DMS114 treated with DMSO at 0.1 percent for 48 hours (cell line): ENCODE results near the gene GLP1R.

Source experiments
- DNase-seq: peaks from one replicate; lab custom pipeline; 2025; ENCODE audit not compliant: unreplicated experiment; lab: John Stamatoyannopoulos, UW

Gene GLP1R

GRCh38 chr6:39085129-39085797 is 36.7 kb downstream of the GLP1R start:
- no peak for DNase-seq

GRCh38 chr6:39086294-39086693 is 37.7 kb downstream of the GLP1R start:
- no peak for DNase-seq

- DNase-seq: no peak
Measured at GRCh38 chr6:39086711-39087110, 38.1 kb downstream of the GLP1R start.

- no peak for DNase-seq
Measured at GRCh38 chr6:39087197-39087596, 38.6 kb downstream of the GLP1R start.

- DNase-seq: no peak
Measured at GRCh38 chr6:39088331-39088730, 39.8 kb downstream of the GLP1R start.

GRCh38 chr6:39090036-39090435 is 41.5 kb downstream of the GLP1R start:
- DNase-seq: no peak

- no peak for DNase-seq
Measured at GRCh38 chr6:39091220-39091619, 42.6 kb downstream of the GLP1R start.

- DNase-seq: peak; percentile 52
Measured at GRCh38 chr6:39092124-39092523, 43.5 kb downstream of the GLP1R start.

GRCh38 chr6:39093149-39093708 is 44.6 kb downstream of the GLP1R start:
- DNase-seq: no peak

- DNase-seq: no peak
Measured at GRCh38 chr6:39095578-39095977, 47.0 kb downstream of the GLP1R start.

GRCh38 chr6:39100358-39100757 is 51.8 kb downstream of the GLP1R start:
- DNase-seq: no peak

- DNase-seq: no peak
Measured at GRCh38 chr6:39102071-39102820, 53.7 kb downstream of the GLP1R start.

- DNase-seq: no peak
Measured at GRCh38 chr6:39102821-39103136, 54.2 kb downstream of the GLP1R start.

- no peak for DNase-seq
Measured at GRCh38 chr6:39104528-39104927, 55.9 kb downstream of the GLP1R start.

GRCh38 chr6:39107034-39107433 is 58.5 kb downstream of the GLP1R start:
- no peak for DNase-seq

- DNase-seq: no peak
Measured at GRCh38 chr6:39107641-39108040, 59.1 kb downstream of the GLP1R start.

- no peak for DNase-seq
Measured at GRCh38 chr6:39108041-39108839, 59.7 kb downstream of the GLP1R start.

- no peak for DNase-seq
Measured at GRCh38 chr6:39111280-39111679, 62.7 kb downstream of the GLP1R start.

- DNase-seq: no peak
Measured at GRCh38 chr6:39113788-39114187, 65.2 kb downstream of the GLP1R start.

GRCh38 chr6:39114388-39114703 is 65.8 kb downstream of the GLP1R start:
- DNase-seq: no peak

- DNase-seq: peak; percentile 95
Measured at GRCh38 chr6:39114704-39115599, 66.4 kb downstream of the GLP1R start, which contains the start of gene SAYSD1. SAYSD1 (minus strand) TSS chr6:39115186; CDS start chr6:39115089, 97 bp downstream.
